Measurements from ENCODE around the gene TPCN1. TPM values are rescaled to one million over a fixed set of nuclear protein-coding genes. Genes with fewer than 3 reads are reported as not detected.

The TPCN1 gene
- total RNA-seq = 10 to 100 TPM; 44.6 to 90.1 (median 51.9) TPM
- polyA plus RNA-seq = 10 to 100 TPM; 15.5 to 28.9 (median 27.8) TPM
- long read RNA-seq, donor 1, partial matches to known transcripts = 0 of 1 reads
- long read RNA-seq, donor 1, other reads (novel, unspliced or antisense) = 0 of 1 reads
- long read RNA-seq, donor 2 = 0 reads

GRCh38 chr12:113221181-113221996, at the start of gene TPCN1:
Gene TPCN1, plus strand, starts transcription at chr12:113221464. Its CDS starts 5,389 bp downstream, at chr12:113226853.
- peaks cover 0 to 6% (median 0%) of the 10 kb centered on the region in 6 donors for H3K36me3 ChIP-seq
- no peaks in the 10 kb centered on the region for H3K27me3 ChIP-seq (replicated peaks in 1 of 7)
- no peaks in the 10 kb centered on the region for H3K9me3 ChIP-seq
- 1 to 2% (median 1%) methylated on average over 57 to 68 of the region's 68 CpGs for WGBS, 5 donors
- peak; percentile 98 to 99 (median 98) for TF ChIP-seq POLR2AphosphoS5 (IDR thresholded peaks at IDR 0.05)
- peak; percentile 84 to 99 (median 96) for TF ChIP-seq POLR2A (IDR thresholded peaks at IDR 0.05)
- TF ChIP-seq, protein P1, sequence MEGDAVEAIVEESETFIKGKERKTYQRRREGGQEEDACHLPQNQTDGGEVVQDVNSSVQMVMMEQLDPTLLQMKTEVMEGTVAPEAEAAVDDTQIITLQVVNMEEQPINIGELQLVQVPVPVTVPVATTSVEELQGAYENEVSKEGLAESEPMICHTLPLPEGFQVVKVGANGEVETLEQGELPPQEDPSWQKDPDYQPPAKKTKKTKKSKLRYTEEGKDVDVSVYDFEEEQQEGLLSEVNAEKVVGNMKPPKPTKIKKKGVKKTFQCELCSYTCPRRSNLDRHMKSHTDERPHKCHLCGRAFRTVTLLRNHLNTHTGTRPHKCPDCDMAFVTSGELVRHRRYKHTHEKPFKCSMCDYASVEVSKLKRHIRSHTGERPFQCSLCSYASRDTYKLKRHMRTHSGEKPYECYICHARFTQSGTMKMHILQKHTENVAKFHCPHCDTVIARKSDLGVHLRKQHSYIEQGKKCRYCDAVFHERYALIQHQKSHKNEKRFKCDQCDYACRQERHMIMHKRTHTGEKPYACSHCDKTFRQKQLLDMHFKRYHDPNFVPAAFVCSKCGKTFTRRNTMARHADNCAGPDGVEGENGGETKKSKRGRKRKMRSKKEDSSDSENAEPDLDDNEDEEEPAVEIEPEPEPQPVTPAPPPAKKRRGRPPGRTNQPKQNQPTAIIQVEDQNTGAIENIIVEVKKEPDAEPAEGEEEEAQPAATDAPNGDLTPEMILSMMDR (IDR thresholded peaks at IDR 0.05 in 8 of 11, conservative IDR thresholded peaks at IDR 0.05 in 3 of 11) = peak in 7 of 11 experiments; percentile 29 to 75 (median 55)
- intact Hi-C loops (cut with DNase I; ENCODE audit: low total_unique reads) = no loop called here
- peak within 1 kb of the TSS; percentile 75 to 95 (median 89) for H3K4me3 ChIP-seq
- H3K4me1 ChIP-seq = peaks cover 28 to 79% (median 56%) of the 10 kb centered on the region in 6 donors
- H3K27ac ChIP-seq = peak within 1 kb of the TSS; percentile 89 to 98 (median 93)
- DNase-seq = peak; percentile 99

DNA sequence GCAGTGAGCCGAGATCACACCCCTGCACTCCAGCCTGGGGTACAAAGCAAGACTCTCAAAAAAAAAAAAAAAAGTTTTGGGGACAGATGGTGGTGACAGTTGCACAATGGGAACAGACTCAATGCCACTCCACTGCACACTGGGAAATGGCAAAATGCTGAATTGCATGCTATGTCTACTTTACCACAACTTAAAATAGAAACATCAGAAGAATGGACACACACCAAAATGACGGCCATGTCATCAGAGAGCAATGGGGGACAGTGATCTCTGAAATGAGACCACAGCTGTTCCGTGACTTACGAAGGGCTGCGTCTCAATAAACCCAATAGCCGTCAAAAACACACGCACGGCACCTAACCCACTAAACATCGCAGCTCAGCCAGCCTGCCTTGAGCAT, 49.7 kb upstream of the TPCN1 start:
- TF ChIP-seq POLR2A (IDR thresholded peaks at IDR 0.05) = no peak
- TF ChIP-seq POLR2AphosphoS5 (IDR thresholded peaks at IDR 0.05) = no peak
- TF ChIP-seq, protein P1 (IDR thresholded peaks at IDR 0.05 in 8 of 11, conservative IDR thresholded peaks at IDR 0.05 in 3 of 11) = no peak
- Histone ChIP-seq H3K4me1 (peaks cover 0 to 30% (median 20%) of the 10 kb centered on the region in 6 donors), H3K9me3 (no peaks in the 10 kb centered on the region), H3K36me3 (peaks cover 22 to 100% (median 96%) of the 10 kb centered on the region in 6 donors), H3K27ac (no peak overlapping the region), H3K4me3 (no peak overlapping the region), H3K27me3 (replicated peaks in 1 of 7) (no peaks in the 10 kb centered on the region)
- intact Hi-C loops (cut with DNase I; ENCODE audit: low total_unique reads) = loop anchor here (5.0 kb wide), 1 partner anchor 124 kb away; no protein-coding TSS in a partner anchor
- 77 to 93% (median 85%) methylated on average over 9 of the region's 9 CpGs for WGBS, 5 donors
- DNase-seq = no peak

DNA sequence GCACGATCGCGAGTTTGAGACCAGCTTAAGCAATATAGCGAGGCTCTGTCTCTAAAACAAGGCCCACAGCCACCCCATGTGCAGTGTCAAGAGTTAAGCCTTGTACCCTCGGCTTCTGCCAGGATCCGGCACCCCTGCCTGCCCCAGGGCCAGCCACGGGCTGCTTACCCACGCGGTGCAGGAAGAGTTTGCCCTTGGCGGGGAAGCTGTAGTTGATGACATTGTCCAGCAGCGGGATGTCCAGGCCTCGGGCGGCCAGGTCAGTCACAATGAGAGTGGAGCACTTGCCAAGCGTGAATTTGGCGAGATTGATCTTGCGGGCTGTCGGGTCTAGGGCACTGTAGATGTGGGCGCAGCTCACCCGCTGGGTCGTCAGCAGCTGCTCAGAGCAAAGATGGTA, 49.1 kb upstream of the TPCN1 start:
- peaks cover 0 to 30% (median 20%) of the 10 kb centered on the region in 6 donors for H3K4me1 ChIP-seq

More for the DNA sequence above, 49.1 kb upstream of the TPCN1 start:
- Histone ChIP-seq H3K4me3 (no peak overlapping the region), H3K9me3 (peaks cover 0 to 5% (median 0%) of the 10 kb centered on the region in 8 donors), H3K27ac (no peak overlapping the region), H3K36me3 (peaks cover 22 to 100% (median 96%) of the 10 kb centered on the region in 6 donors), H3K27me3 (replicated peaks in 1 of 7) (no peaks in the 10 kb centered on the region)
- no peak for DNase-seq
- TF ChIP-seq POLR2A (IDR thresholded peaks at IDR 0.05) (no peak), POLR2AphosphoS5 (IDR thresholded peaks at IDR 0.05) (peak in 1 of 3 donors; percentile 36)
- TF ChIP-seq, protein P1 (IDR thresholded peaks at IDR 0.05 in 8 of 11, conservative IDR thresholded peaks at IDR 0.05 in 3 of 11) = no peak
- WGBS, 5 donors = 93 to 97% (median 94%) methylated on average over 20 of the region's 20 CpGs
- intact Hi-C loops (cut with DNase I; ENCODE audit: low total_unique reads) = loop anchor here (5.0 kb wide), 1 partner anchor 125 kb away; no protein-coding TSS in a partner anchor

Data from spleen (tissue), 13 donors.